IPS DF 4.7 (cell line): ENCODE data around the gene ARHGEF2.

Experiments
- DNase-seq: peaks from one replicate; pipeline ENCODE4 v3.0.0-alpha.2; 2013; ENCODE audit warnings: low spot score; ENCODE audit errors: extremely low read depth

The ARHGEF2 gene

GRCh38 chr1:155978325-155978972 is at the start of gene ARHGEF2:
Gene ARHGEF2, minus strand, starts transcription at chr1:155978547. Its CDS starts 120 bp downstream, at chr1:155978427.
- DNase-seq: peak; percentile 80

DNA sequence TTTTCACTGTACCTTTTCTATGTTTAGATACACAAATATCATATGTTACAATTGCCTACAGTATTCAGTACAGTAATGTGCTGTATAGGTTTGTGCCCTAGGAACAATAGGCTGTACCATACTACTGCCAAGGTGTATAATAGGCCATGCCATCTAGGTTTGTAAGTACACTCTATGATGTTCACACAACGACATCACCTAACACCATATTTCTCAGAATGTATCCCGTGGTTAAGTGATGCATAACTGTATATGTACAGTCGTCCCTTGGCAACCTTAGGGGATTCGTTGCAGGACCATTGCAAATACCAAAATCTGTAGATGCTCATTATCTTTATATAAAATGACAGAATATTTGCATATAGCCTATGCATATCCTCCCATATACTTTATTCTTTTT is 48.2 kb upstream of the ARHGEF2 start:
- no peak for DNase-seq

- DNase-seq: peak; percentile 38
Observed at GRCh38 chr1:156025876-156026275, 47.5 kb upstream of the ARHGEF2 start.

GRCh38 chr1:156024801-156025200 is 46.5 kb upstream of the ARHGEF2 start:
- DNase-seq: no peak

- no peak for DNase-seq
Observed at GRCh38 chr1:156021954-156022353, 43.6 kb upstream of the ARHGEF2 start.

DNA sequence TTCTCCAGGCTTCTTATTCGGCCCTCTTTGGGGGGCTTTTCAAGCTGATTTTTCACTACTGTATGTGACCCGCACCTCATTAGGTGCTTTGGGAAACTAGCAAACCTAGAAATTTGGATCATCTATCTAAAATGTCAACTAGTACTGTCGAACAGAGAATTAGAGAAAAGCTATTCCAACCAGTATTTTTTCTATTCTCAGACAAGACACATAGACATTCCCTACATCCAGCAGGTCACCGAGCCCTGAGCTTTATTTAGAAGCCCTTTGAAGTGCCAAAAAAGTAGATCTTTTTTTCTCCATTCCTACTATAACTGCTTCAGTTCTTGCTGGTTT is 42.7 kb upstream of the ARHGEF2 start:
- no peak for DNase-seq

- DNase-seq: peak; percentile 78
Observed at GRCh38 chr1:156020293-156021092, 42.1 kb upstream of the ARHGEF2 start, which contains the start of gene SSR2. Gene SSR2, minus strand, starts transcription at chr1:156020951. Its CDS starts 784 bp downstream, at chr1:156020167.

DNA sequence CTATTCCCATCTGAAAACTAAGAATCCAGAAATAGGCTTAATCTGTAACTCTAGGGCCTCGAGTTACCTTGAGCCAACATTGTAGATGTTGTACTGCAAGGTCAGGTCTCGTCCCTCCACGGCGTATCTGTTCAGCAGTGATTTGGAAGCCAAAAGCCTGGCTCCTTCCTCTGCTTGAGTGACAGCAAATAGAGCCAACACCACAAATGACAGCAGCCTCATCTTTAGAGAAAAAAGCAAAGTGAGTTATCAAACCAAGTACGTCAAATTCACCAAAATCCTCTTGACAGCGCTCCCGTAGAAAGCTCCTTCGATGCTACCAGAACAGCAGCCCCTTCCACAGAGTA is 41.6 kb upstream of the ARHGEF2 start:
- DNase-seq: no peak

GRCh38 chr1:156014829-156015228 is 36.5 kb upstream of the ARHGEF2 start:
- no peak for DNase-seq

GRCh38 chr1:156012051-156012817 is 33.9 kb upstream of the ARHGEF2 start:
- no peak for DNase-seq

- DNase-seq: no peak
Observed at GRCh38 chr1:156009404-156009803, 31.1 kb upstream of the ARHGEF2 start.

DNA sequence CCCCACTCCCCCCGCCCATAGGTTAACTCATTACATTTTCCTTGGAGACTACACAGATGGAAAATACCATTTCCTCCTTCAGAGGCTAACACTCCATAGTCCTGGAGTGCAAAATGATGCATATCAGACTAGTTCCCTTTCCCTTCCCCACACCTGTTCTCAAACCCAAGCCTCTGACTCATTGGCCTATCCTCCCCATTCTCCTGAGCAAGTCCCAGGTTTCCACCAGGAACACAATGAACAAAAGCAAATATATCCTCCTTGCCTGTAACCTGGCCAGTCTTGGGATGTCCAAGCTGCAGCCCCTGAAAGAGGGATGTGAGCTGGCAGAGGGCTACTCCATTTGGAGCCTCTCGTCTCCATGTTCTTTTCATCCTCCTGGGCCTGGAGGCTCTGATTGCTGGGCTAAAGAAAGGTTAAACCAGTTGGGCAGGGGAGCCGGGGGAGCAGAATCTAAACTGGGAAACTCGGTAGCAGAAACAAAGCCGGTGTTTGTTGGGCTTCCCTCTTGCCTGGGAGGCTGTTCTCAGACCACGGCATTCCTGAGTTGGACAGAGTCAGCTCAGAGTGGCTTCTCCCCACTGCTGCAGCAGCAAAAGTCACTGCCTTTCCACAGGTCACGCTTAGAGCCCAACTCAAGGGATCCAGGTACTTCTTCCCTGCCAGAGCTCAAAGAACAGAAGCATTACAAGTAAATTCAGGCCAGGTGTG is 28.5 kb upstream of the ARHGEF2 start:
- DNase-seq: no peak

GRCh38 chr1:156004843-156005584 is 26.7 kb upstream of the ARHGEF2 start:
- DNase-seq: no peak

GRCh38 chr1:156003923-156004188 is 25.5 kb upstream of the ARHGEF2 start:
- no peak for DNase-seq

- no peak for DNase-seq
Observed at GRCh38 chr1:156002188-156002911, 24.0 kb upstream of the ARHGEF2 start.

- no peak for DNase-seq
Observed at GRCh38 chr1:156001662-156002171, 23.4 kb upstream of the ARHGEF2 start.

- DNase-seq: no peak
Observed at GRCh38 chr1:156001021-156001661, 22.8 kb upstream of the ARHGEF2 start.

GRCh38 chr1:155999964-156000363 is 21.6 kb upstream of the ARHGEF2 start:
- DNase-seq: no peak

DNA sequence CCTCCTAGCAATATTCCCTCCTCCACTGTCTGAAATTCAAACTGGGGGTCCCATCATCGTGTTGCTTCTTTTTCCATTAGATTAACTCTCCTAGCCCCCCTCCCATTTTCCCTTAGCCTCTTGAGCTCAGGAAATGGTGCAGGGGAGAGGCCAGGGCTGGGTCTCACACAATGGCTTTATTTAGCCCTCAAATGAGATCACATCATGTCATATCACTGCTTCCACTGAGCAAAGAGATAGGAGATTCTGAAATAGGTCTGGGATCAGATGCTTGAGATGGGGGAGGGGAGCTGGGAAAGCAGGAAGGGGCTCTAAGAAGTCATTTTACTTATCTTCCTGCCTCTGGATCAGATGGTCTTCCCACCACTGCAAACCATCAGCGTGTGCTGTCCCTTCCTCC is 17.8 kb upstream of the ARHGEF2 start:
- no peak for DNase-seq

GRCh38 chr1:155993595-155993994 is 15.2 kb upstream of the ARHGEF2 start:
- no peak for DNase-seq
